Measurements from ENCODE around the gene SSBP2.
A peak's percentile ranks its signal among the peaks of the same experiment; 100 is the strongest.
"Not testable (repeated sequence)": the region's sequence is repeated elsewhere in the genome, so short reads cannot be mapped to it uniquely, and the experiment has no call there.

SSBP2 gene

DNA sequence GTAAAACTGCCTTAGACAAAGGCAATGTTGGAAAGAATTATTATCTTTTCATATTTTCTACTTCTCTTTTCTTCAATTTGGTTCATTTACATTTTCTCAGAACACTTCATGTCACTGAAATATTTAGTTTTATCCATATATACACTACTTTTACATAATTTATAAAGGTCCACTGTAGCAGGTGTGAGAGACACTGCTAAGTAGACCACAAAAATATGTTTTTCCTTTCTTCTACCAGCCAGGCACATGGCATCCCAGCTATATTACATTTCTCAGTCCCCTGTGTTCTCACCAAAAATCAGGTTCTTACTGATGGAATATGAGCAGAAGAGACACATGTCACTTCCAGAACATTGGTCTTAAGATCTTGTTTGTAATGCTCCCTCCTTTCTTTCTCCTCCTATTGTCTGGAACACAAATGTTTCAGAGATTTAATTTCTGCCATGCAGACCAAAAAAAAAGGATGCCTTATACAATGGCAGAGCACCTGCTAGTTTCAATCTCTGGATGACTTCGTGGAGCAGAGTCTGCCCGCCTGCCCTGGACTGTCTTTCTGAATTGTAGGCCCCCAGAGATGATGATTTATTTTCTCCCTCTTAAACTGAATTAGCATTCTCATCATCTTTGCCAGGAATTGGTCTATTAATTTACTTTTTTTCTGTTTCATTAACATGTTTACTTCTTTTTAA is 231.5 kb downstream of the SSBP2 start:
- no peak for DNase-seq

DNA sequence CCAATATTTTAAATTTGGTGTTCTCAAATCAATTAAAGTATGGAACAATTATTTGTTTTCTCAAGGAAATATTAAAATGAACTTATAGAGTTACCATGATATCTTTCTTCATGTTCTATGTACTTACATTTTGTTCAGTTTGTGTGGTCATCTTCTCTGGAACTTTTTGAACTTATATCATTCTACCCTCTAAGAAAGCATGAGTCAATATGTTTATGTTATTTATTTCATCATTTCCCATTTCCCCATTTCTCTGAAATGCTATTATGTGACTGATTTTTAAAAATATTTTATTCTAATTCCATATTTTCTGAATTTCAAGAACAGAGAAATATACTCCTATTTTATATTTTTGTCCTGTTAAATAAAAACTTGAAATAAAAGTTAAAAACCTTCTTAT is 233.4 kb downstream of the SSBP2 start:
- DNase-seq, result no peak

DNA sequence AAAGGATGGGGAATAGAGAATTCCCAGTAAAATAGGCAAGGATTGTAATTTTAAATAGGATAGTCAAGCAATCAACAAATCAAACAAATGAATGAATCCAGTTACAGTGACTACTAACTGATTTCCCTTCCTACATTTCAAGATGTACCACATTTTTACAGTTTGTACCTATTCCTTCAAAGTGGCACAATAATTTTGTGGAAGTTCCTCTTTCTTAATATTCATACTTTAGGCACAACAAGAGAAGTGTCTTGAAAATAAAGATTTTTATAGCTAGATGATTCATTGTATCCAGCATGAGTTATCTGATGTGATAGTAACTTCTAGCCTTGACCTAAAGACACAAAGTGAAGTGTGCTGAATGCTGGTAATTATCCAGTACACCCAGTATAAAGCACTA is 234.8 kb downstream of the SSBP2 start:
- DNase-seq, result no peak

DNA sequence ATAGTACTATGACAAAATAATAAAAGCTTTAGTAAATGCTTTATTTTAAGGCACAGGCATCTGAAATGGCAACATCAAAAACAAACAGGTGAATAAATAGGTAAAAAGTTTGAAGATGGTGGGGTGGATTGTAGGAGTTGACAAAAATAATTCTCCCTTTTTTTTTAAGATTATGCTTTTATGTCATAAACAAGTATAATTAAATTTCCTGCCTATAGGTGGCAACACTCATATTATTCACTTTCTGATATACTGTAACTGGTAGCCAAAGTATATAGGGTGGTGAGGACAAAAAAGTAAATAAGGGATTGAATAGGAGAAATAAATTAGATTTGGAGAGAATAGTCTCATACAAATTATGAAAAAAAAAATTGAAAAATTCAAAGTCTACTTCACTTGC is 236.9 kb downstream of the SSBP2 start:
- DNase-seq, result no peak

DNA sequence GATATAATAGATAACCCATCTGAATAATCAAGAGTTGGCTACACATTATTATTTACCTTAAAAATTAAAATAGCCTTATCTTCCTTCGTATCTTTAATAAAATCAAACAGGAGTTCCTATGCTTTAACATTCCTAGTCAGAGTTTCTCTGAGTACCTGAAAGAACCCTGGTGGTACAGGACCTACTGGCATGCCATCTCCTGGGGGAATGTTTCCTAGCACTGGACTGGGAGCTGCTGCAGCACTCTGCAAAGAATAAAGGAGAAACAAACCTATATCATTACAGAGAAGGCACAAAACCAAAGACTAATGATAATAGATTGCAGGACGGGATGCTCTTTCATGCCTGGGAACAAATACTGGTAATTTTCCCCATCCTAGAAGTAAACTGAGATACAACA is 237.4 kb downstream of the SSBP2 start:
- no peak for DNase-seq

DNA sequence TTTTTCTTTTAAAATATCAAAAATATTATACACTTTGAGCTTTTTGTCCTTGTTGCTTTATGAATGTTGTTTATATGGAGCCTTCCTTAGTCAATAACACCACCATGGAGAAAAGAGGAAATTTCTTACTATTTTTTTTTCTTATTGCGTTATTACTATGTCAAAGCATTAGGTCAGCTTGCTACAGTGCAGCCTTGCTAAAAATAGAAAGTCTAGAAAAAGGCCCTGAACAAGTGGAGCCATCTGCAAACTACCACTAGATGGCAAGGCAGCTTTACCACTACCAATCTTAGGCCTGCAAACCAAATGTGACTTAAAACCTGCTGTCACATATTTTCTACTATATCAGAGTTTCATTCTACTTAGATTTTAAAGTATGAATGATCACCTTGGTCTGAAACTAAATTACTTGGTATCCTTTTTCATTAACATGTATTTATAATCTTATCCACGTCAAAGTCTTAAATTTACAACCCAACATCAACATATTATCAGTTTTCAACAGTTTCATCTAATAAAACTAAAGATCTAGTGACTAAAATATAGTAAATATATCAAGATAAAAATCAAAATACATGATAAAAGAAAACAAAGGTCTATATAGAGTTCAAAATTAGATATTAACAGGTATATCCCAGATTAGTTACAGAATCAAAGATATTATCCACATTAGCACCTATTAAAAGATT is 243.9 kb downstream of the SSBP2 start:
- peak; percentile 20 for DNase-seq

DNA sequence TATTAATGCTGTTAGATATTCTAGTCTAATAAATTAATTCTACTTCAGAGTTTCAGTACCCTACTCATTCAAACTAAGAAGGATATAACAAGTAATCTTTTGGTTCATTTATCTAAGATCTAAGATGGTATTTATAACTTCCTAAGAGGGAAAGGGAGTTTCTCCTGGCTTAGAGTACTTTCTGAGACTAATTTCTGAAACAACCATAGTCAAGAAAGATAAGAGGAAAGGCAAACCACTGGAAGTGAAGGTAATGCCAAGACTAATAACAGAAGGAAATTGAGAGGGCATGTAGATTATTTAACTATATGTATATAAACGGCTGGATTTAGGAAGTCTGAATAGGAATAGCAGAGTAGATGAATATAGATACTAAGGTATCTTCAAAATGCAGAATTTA is 244.5 kb downstream of the SSBP2 start:
- DNase-seq, result no peak

DNA sequence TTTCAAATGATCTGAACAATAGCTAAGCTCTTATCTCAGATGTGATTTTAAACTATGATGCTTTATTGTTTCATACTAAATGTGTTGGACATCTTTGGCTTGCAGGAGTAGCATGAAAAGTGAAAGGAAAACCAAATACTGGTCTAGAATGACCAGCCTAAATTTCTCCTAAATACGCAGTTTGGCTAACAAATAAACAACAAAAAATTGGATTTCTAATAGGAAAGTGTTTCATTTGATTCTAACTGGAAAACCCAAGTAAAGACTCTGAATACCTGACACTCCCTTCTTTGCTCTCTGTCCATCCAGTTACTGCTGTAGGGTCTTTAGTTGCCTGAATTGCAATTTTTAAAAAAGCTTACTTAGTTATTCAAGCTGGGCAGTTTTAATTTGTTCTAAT is 245.2 kb downstream of the SSBP2 start:
- DNase-seq, result no peak

DNA sequence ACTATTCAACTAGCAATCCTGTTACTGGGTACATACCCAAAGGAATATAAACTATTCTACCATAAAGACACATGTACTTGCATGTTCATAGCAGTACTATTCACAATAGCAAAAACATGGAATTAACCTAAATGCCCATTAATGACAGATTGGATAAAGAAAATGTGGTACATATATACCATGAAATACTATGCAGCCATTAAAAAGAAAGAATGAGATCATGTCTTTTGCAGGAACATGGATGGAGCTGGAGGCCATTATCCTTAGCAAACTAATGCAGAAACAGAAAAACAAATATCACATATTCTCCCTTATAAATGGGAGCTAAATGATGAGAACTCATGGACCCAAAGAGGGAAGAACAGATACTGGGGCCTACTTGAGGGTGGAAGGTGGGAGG is 247.3 kb downstream of the SSBP2 start:
- DNase-seq, result not testable (repeated sequence)

DNA sequence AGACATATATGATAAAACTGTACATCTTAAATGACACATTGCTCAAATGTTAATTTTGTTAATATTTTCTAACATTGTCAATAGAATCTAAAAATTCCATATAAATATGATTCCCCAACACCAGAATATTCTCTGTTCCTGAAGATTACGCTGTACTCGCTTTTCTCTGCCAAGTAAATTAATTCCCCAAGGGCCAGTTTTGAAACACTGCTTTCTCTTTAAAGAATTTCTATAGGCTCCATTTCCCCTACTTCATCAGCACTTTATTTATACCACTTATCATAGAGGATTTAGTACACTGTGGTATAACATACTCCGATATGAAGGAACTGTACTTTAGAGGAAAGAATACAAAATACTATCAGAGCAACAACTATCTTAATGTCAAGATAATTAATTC is 255.6 kb downstream of the SSBP2 start:
- DNase-seq, result no peak

DNA sequence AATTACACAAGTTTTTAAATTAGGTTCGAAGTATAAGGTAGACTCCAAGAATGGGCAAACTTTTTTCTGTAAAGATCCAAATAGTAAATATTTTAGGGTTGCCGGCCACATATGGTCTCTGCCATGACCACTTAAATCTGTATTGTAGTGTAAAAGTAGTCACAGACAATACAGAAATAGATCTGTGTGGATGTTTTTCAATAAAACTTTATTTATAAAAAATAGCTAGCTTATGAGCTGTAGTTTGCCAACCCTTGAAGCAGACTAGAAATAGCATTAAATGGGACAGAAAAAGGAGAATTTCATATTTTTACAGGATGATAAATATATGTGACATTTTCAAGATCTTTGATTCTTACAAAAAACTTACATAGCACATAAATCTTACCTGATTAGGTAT is 262.0 kb downstream of the SSBP2 start:
- DNase-seq, result no peak

DNA sequence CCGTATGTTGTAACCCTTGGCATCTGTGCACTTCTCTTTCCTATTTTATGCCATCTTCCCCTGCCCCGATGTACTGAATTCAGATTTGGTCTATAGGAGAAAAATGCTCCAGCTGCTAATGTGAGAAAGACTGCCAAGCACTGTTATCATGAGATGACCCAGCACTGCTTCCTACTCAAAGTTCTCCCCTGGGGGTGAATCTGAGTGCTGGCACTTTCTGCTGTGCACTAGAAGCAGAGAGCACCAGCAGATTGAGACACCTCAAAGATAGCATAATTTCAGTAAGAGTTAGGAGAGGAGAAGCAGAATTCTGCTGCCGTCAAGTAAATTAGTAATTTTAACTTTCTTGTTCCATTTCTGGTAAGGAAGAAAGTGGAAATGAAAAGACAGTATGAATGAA is 264.2 kb downstream of the SSBP2 start:
- no peak for DNase-seq

DNA sequence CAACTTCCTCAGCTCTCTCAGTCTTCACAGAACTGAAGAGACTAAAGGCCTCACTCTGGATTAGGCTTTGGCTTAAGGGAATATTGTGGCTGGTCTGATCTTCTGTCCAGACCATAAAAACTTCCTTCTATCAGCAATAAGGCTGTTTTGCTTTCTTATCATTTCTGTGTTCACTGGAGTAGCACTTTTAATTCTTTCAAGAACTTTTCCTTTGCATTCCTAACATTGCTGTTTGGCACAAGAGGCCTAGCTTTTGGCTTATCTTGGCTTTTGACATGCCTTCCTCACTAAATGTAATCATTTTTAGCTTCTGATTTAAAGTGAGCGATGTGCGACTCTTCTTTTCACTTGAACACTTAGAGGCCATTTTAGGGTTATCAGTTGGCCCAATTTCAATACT is 268.3 kb downstream of the SSBP2 start:
- DNase-seq, result no peak

DNA sequence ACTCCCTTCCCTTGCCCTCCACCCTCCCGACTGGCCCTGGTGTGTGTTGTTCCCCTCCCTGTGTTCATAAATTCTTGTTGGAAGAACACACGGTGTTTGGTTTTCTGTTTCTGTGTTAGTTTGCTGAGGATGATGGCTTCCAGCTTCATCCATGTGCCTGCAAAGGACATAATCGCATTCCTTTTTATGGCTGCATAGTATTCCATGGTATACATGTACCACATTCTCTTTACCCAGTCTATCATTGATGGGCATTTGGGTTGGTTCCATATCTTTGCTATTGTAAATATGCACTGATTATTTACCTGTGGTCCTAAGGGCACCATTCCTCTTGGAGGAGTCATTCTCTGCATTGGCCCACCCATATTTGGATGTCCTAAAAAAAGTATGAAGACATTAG is 277.5 kb downstream of the SSBP2 start:
- DNase-seq, result not testable (repeated sequence)

DNA sequence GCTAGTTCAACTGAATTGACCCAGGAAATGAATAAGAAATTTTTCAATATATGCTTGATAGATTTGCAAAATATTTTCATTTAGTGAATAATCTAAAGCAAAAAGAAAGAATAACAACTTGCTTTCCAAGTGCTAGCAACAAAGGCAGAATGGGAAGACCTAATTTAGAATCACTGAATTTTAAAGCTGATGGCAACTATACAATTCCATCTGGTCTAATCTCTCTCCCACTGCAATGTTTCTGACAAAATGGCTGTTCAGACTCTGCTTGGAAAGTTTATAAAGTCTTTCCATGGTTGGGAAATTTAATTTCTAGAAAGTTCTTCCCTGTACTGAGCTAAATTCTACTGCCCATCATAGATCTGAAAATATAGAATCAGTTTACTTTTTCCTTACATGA is 281.2 kb downstream of the SSBP2 start:
- no peak for DNase-seq

DNA sequence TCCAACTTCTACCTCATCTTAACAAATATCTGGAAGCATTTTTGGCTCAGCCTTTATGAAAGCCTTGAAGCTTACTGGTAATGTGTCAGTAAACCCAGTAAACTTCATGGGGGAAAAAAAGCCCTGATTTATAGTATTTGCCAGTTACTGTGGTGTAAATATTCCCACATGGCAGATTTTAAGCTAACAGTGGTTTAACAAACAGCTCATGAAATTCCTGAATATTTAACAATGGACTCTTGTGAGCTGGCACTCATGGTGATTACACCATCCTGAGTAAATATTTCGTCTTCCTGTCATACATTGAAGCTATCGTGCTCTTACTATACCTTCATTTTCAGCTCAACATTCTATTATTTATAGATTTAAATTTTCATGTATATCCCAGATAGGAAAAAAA is 300.0 kb downstream of the SSBP2 start:
- DNase-seq, result no peak

DNA sequence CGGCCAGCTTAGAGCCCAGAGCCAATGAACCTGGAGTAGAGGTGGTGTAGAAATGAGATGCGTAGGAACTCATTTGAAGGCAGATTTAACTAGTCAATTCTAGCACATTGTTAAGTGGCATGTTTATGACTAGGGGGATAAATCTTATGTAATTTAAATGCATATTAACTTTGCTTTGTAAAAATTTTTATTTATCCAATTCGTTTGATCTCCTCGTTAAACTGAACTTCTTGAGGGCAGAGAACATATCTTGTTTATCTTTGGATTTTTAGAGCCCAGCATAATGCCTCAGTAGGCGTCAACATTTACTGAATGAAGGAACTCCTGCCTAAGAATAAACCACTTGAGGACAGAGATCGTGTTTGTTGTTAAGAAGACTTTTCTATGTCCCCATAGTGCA is 315.9 kb downstream of the SSBP2 start:
- no peak for DNase-seq

DNA sequence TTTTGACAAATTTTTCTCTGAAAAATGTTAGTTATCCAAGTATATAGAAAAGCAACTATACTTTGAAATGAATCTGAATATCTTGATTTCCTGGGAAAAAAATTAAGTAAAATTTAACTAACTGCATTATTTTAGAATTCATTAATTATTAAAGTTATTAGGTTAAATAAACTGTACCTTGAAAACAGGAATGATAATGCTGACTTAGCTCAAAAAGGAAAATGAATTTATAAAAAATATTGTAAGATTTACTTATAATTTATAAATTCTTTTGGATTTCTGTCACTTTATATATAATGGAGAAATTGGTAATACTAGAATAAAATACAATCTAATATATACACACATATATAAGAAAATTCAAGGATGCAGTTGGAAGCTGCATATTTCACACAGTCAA is 320.9 kb downstream of the SSBP2 start:
- no peak for DNase-seq

DNA sequence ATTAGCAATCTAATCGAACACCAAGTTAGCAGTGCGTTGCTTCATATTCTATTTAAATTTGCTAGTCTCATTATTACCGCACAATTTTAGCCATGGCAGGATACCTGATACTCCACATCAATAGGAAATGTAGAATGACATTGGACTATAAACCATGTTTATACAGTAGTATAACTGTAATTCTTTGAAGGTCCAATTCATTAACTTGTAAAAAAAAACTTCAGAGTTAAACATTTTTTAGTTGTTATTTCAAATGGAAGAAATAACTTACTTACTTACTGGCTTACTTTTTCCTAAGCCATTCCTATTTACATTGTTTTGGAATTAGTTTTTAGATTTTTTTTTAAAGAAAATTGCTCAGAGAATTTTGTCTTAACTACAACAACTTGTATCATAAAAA is 321.5 kb downstream of the SSBP2 start:
- DNase-seq, result no peak

DNA sequence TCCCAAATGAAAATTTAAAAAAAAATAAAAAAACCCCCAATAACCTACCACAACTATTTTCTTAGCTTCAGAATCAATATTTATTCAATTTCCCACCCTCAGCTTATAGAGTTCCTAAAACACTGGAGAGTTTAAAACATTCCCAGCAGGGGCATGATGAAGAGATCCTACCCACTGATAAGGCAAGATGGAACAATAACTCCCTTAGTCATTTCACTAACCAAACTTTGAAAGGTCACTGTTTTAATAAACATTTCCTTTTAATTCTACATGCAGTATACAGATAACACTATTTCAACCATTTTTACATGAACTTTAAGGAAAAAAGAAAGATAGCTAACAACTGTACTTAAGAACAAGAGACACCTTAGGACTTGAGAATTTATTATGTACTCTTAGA is 322.0 kb downstream of the SSBP2 start:
- DNase-seq, result no peak

DNA sequence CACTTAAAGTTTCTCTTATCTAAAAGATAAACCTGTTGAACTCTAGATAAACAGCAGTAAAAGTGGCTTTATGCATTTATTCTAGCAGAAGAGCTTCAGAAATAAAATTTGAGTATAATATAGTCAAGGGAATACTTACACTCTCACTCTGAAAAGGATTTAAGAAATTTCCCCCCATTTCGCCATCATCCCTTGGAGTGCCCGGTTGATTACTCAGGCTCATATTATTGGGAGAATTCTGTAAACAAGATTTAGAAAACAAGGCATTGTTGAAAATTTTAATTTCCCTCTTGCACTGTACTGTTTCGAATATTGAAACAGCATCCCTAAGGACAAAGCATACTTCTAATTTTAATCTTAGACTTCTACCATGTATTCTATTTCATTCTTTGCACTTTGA is 322.5 kb downstream of the SSBP2 start:
- no peak for DNase-seq

DNA sequence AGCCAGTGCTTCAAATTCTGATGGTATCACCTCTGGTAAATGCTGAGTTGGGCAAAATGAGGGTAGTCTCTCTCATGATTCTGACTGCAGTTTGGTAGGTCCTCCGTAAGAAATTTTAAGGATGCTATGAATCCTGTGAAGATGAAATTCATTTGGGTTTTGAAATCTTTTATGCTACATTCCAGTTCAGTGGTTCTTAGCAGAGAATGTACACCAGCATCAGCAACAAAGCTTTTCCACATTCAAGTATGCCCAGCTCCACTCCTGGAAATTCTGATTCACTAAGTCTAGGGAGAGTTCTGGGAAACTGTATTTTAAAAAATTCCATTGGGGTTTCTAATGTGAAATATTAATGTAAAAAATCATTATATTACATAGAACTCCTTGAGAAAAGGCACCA is 323.3 kb downstream of the SSBP2 start:
- DNase-seq, result no peak

DNA sequence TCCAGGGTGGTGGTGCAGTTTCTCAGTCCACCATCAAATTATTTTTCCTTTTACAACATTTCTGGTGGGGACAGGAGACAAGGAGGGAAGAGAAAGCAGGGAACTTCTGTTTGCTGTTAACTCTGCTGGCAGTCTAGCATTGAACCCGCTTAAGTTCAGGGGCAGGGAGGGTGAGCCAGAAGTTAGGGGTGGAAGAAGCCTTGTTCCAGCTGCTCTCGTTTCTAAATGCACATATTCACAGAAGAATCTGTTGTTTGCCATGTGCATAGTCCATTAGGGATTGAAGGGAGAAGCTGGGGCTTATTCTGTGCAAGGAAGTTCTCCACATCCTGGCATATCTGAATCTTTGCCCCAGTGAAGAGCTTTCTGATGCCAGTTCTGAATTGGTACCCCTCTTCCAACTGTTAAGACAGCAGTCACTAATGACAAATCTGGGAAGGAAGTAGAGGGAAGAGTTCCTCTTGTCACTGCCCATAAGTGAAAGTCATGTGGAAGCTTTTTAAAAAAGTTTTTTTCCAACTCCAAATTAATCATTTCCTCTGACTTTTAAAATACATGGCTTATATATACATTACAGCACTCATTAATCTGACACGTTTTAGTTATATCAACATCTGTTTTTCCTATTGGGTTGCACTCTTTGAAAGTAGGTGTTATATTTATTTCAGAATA is 324.4 kb downstream of the SSBP2 start:
- no peak for DNase-seq

DNA sequence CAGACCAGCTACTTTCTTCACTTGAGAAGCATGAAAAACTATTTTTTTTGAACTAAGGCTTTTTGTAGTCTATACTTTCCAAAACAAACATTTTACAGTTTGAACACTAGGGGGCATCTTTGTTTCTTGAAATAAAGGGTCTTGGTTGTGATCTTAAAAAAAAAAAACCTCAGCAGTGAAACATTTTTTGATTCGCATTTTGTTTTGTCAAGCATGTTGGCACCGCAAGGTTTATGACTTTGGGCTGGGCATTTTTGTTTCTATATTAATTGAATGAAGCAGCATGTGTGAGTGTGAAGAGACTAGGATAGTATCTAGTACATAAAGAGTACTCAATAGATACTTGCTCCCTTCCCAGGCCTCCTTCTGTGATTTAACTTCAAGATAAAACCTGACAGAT is 325.3 kb downstream of the SSBP2 start:
- no peak for DNase-seq

DNA sequence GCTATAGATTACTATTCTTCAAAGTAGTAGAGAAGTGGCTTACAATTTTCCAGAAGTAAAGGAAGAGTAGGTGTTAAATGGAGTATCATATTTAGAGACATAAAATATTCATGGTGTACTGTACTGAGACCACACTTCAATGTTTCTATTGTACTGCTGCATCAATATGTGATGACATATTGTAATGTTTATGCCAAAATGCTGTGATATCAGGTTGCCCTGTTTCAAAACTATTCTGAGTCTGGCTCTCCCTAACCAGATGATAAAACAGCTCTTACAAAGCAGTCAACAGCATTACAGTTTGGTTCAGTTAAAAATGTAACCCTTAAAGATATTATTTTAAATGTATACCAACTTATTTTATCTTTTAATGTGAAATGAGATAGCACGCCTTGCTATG is 326.2 kb downstream of the SSBP2 start:
- no peak for DNase-seq
